Neutrophil (primary cell): Measurements from ENCODE around the gene CNTNAP5.

Experiments used
- H3K27ac ChIP-seq: fragments of 200-600 bp; sonication (generic); 2 replicates; pipeline ENCODE4 v1.5.1; 2016; ENCODE audit warnings: mild to moderate bottlenecking, moderate library complexity
- H3K27me3 ChIP-seq: fragments of 200-600 bp; sonication (generic); 2 replicates; pipeline ENCODE4 v1.6.0; 2016; ENCODE audit warnings: mild to moderate bottlenecking
- H3K36me3 ChIP-seq: fragments of 200-600 bp; sonication (generic); 2 replicates; pipeline ENCODE4 v1.5.1; 2017
- H3K4me1 ChIP-seq, 2 experiments: fragments of 200-600 bp in 1 of 2; sonication (generic) in 1 of 2; 1 replicate in 1 of 2; 2 replicates in 1 of 2; pipeline versions ENCODE4 v1.5.1 to v1.6.1; 2013 to 2016; ENCODE audit warnings: low read depth in 1 of 2, low read length in 1 of 2, mild to moderate bottlenecking in 1 of 2, moderate library complexity in 1 of 2; ENCODE audit not compliant: control insufficient read depth in 1 of 2, insufficient read depth in 1 of 2
- H3K4me3 ChIP-seq, 2 experiments: fragments of 200-600 bp in 1 of 2; sonication (generic) in 1 of 2; 1 replicate in 1 of 2; 2 replicates in 1 of 2; pipeline ENCODE4 v1.5.1; 2013 to 2016; ENCODE audit warnings: low read depth in 1 of 2, low read length in 1 of 2, mild to moderate bottlenecking in 1 of 2, moderate library complexity in 1 of 2
- H3K9me3 ChIP-seq: fragments of 200-600 bp; sonication (generic); 2 replicates; pipeline ENCODE4 v1.5.1; 2016
- TF ChIP-seq, protein P1 (sequence below): fragments of 200-600 bp; sonication (generic); IDR thresholded peaks from 2 replicates; pipeline ENCODE4 v1.5.1; 2016; ENCODE audit warnings: antibody characterized with exemption

The CNTNAP5 gene

DNA sequence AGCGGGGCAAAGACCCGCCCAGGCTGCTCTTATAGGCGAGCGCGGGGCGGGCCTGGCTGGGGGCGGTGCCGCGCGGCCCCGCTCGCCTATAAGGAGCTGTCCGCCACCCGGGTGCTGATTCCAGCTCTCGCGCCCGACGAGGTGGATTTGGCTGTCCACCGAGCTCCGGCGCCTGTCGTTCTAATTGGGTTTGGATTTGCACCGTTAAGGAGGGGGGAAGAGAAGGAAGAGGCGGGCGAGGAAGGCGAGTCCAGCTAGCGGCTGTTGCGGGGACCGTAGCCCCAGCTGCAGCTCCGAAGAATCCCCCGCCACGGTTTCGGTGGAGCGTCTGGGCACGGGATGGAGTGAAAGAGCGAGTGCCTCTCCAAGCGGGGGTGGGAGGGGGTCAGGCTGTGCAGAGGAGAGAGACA lies at the start of gene CNTNAP5:
Gene CNTNAP5 (plus strand): TSS at position 117 of the 410 bp plus-strand sequence. CDS start 364 bp downstream, outside the sequence.
- H3K36me3 ChIP-seq, result no peaks in the 10 kb centered on the region
- TF ChIP-seq, protein P1, sequence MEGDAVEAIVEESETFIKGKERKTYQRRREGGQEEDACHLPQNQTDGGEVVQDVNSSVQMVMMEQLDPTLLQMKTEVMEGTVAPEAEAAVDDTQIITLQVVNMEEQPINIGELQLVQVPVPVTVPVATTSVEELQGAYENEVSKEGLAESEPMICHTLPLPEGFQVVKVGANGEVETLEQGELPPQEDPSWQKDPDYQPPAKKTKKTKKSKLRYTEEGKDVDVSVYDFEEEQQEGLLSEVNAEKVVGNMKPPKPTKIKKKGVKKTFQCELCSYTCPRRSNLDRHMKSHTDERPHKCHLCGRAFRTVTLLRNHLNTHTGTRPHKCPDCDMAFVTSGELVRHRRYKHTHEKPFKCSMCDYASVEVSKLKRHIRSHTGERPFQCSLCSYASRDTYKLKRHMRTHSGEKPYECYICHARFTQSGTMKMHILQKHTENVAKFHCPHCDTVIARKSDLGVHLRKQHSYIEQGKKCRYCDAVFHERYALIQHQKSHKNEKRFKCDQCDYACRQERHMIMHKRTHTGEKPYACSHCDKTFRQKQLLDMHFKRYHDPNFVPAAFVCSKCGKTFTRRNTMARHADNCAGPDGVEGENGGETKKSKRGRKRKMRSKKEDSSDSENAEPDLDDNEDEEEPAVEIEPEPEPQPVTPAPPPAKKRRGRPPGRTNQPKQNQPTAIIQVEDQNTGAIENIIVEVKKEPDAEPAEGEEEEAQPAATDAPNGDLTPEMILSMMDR, result no peak
- no peak within 1 kb of the TSS for H3K27ac ChIP-seq
- H3K4me1 ChIP-seq, result no peaks in the 10 kb centered on the region
- H3K9me3 ChIP-seq, result no peaks in the 10 kb centered on the region
- peaks cover 62% of the 10 kb centered on the region for H3K27me3 ChIP-seq
- H3K4me3 ChIP-seq, result no peak within 1 kb of the TSS

DNA sequence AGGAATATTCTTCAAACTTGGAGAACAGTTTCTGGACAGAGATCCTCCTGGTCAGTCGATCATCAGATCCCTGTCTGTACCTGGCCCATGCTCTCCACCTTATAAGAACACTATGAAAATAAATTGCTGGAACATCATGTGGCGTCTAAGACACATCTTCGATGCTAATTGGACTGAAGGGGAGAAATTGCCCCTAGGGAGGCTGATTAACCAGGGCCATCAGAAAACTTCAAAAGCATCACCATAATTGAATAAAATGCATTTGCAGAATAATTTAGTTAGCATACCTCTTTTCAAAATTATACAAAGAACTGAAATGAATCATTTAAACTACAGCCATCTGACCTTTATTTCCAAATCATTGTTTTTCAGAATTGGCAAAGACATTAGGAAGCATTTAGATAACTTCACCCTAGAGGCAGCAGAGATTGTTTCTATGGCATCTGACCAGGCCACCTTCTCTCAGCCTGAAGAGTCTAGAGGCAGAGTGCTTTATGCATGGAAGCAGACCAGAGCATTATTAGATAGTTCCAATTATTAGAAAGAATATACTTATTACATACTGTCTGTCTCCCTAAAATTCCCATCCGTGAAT lies 48.9 kb upstream of the CNTNAP5 start:
- Histone ChIP-seq H3K4me3 (no peak overlapping the region), H3K27me3 (no peaks in the 10 kb centered on the region), H3K4me1 (no peaks in the 10 kb centered on the region), H3K9me3 (peaks cover 3% of the 10 kb centered on the region), H3K36me3 (no peaks in the 10 kb centered on the region), H3K27ac (no peak overlapping the region)
- TF ChIP-seq, protein P1, result no peak

GRCh38 chr2:123993728-123994323 lies 31.3 kb upstream of the CNTNAP5 start:
- H3K36me3 ChIP-seq, result no peaks in the 10 kb centered on the region
- TF ChIP-seq, protein P1, result no peak

DNA sequence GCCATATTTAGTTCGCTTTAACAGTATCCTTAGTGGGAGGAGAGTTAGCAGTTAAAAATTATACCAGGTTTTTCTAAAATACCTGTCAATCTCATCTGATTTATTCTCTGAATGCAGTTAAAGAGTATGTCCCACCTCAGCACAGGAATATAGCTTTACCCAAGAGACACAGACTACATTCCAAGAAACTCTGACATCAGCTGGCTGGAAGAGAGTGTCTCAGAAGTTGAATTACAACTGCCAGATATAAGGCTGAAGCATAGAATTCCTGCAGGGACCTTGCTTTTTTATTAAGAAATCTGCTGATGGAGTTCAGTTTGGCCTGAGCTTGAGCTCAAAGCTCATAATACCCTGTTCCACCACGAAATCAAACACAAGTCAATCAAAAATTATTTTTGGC lies 25.4 kb upstream of the CNTNAP5 start:
- Histone ChIP-seq H3K4me3 (no peak overlapping the region), H3K27me3 (no peaks in the 10 kb centered on the region), H3K4me1 (no peaks in the 10 kb centered on the region), H3K9me3 (no peaks in the 10 kb centered on the region), H3K36me3 (no peaks in the 10 kb centered on the region), H3K27ac (no peak overlapping the region)
- TF ChIP-seq, protein P1, result no peak

More at GRCh38 chr2:123993728-123994323, 31.3 kb upstream of the CNTNAP5 start:
- Histone ChIP-seq H3K9me3 (no peaks in the 10 kb centered on the region), H3K4me3 (no peak overlapping the region), H3K27ac (no peak overlapping the region), H3K27me3 (no peaks in the 10 kb centered on the region), H3K4me1 (no peaks in the 10 kb centered on the region)

DNA sequence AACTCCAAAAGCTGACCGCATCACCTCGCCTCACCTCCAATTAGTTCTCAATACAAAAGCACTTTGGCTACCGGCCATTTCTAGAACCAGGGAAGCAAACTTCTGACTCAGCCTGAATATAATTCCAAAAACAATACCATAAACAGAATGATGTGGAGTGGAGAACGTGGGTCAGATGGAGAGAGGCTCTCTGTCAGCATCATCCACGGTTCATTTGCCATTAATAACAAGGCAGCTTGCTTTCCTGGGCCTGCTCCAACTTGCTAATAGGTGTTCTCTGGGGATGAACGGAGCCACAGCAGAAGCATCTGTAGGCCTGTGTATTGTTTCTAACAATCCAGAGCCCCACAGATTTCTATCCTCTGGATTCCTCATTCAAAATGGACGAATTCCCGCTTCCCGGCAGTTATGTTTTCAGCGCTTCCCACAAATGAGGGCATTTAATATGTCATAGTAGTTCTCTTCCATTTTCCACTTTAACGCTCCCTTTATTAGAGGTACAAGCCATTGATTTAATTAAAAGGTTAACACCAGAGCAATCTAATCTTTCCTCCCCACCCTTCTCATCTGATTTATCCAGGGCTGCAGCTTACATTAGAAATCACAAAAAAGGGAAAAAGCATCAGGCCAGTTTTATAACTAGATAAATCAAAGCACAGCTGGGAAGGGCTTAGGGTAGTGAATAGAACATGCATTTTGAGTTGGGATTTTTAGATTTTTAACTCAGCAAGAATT lies 23.2 kb upstream of the CNTNAP5 start:
- Histone ChIP-seq H3K9me3 (no peaks in the 10 kb centered on the region), H3K4me3 (no peak overlapping the region), H3K27me3 (no peaks in the 10 kb centered on the region), H3K27ac (no peak overlapping the region), H3K36me3 (no peaks in the 10 kb centered on the region), H3K4me1 (no peaks in the 10 kb centered on the region)
- TF ChIP-seq, protein P1, result no peak
